IPS-18c (cell line): ENCODE results near the gene TIMM13.

Experiments used
- H3K4me3 ChIP-seq: 2 replicates; pipeline ENCODE4 v1.7.0; 2013; ENCODE audit warnings: low read depth, mild to moderate bottlenecking, low read length, moderate library complexity; ENCODE audit not compliant: insufficient read depth
- H3K9me3 ChIP-seq: one replicate; pipeline ENCODE4 v1.6.1; 2013; ENCODE audit warnings: mild to moderate bottlenecking, low read length, moderate library complexity; ENCODE audit not compliant: control insufficient read depth, insufficient read depth

The TIMM13 gene

DNA sequence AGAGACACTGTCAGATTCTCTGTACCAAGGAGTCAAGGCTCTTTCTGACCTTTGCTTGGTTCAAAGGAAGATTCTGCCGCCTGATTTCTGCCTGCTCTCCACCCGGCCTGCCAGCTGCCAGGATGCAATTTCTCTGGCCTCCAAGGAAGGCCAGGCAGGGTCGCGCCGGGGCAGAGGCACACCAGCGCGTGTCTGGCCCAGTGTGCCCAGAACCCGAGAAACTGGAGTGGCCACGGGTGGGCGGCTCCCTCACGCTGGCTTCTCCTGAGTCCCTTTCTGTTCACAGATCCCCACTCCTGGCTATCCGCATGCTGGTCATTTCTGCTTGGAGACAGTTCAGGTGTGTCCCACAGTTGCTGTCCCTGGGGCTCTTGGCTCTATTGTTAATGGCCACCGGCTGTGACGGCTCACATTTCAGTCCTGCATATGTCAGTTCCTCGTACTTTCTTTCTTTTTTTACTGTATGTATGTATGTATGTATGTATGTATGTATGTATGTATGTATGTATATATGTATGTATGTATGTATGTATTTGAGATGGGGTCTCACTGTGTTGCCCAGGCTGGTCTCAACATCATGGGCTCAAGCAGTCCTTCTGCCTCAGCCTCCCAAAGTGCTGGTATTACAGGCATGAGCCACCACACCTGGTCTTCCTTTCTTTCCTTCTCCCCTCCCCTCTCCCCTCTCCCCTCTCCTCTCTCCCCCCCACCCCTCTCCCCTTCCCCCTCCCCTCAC, 50.4 kb downstream of the TIMM13 start:
- Histone ChIP-seq H3K4me3 (no peak overlapping the region), H3K9me3 (peaks cover 2% of the 10 kb centered on the region)
